ENCODE data around the gene IDH3A. TPM values are rescaled to one million over a fixed set of nuclear protein-coding genes. Genes with fewer than 3 reads are reported as not detected.

The IDH3A gene
- total and polyA plus RNA-seq, 4 experiments from 2014 or later = 39.7 to 69.1 (median 45.9) TPM

DNA sequence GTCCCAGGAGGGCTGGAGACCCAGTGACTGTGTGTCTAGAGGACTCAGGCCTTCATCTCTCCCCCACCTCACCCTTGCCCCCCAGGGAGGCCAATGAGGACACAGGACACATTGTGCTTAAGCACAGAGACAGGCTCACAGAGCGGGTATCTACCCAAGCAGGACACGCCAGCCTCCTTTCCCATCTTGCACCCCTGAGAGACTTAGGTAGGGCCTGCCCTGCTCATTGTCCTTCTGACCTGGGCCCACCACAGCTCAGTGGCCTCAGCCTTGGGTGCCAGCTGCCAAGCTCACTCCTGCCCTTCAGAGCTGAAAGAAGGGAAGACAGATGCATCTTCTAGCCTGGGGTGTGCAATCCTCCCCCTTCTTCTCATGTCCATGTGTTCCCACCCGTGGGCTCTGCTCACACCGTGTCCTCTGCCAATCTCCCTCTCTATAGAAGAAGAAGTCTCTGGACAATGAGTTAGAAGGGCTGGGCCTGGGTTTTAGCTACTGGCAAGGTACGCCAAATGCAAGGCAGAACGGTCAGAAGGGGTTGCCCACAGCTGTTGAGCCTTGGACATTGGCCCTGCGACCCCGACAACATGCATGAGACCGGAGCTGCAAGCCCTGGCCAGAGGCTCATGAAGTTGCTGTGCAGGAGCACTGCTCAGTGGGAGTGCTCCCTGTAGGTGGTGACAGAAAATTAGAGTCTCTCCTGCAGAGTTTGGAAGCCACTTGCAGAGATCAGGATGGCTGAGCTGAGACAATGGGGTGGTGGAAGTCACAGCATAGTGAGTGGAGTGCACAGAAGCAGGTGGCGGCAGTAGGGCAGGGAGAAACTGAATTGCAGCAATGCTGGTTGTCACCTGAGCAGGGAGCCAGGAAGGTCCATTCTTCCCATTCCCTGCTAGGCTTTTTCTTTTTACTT lies 52.4 kb downstream of the IDH3A start:
- no peaks in the 10 kb centered on the region for H3K4me1 Mint-ChIP-seq
- intact Hi-C loops (cut with micrococcal nuclease) = no loop called here
- no peaks in the 10 kb centered on the region for H3K36me3 Mint-ChIP-seq
- H3K27ac ChIP-seq (ENCODE audit: low read depth, low read length) = no peak overlapping the region
- ChIA-PET POLR2A (ENCODE audit: partially characterized antibody) (no interaction called here), CTCF (ENCODE audit: partially characterized antibody) (interaction anchor here (3.0 kb wide), 1 partner anchor 93 kb away, joined by 11 read pairs; no protein-coding TSS in a partner anchor)
- H3K9me3 ChIP-seq (ENCODE audit: control insufficient read depth in 1 of 2, low read length in 2 of 2) = no peaks in the 10 kb centered on the region
- no peaks in the 10 kb centered on the region for H3K9me3 Mint-ChIP-seq
- peak overlapping the region in 1 of 7 donors; percentile 36 for H3K27ac Mint-ChIP-seq
- no peaks in the 10 kb centered on the region for H3K27me3 Mint-ChIP-seq
- DNase-seq = no peak
- H3K4me1 ChIP-seq (ENCODE audit: insufficient read depth, low read length) = no peaks in the 10 kb centered on the region
- H3K4me3 Mint-ChIP-seq = no peak overlapping the region
- H3K36me3 ChIP-seq (ENCODE audit: insufficient read depth, low read length) = no peaks in the 10 kb centered on the region
- no peak overlapping the region for H3K4me3 ChIP-seq (ENCODE audit: low read length in 2 of 2)
- H3K27me3 ChIP-seq (ENCODE audit: insufficient read depth, low read length) = no peaks in the 10 kb centered on the region

DNA sequence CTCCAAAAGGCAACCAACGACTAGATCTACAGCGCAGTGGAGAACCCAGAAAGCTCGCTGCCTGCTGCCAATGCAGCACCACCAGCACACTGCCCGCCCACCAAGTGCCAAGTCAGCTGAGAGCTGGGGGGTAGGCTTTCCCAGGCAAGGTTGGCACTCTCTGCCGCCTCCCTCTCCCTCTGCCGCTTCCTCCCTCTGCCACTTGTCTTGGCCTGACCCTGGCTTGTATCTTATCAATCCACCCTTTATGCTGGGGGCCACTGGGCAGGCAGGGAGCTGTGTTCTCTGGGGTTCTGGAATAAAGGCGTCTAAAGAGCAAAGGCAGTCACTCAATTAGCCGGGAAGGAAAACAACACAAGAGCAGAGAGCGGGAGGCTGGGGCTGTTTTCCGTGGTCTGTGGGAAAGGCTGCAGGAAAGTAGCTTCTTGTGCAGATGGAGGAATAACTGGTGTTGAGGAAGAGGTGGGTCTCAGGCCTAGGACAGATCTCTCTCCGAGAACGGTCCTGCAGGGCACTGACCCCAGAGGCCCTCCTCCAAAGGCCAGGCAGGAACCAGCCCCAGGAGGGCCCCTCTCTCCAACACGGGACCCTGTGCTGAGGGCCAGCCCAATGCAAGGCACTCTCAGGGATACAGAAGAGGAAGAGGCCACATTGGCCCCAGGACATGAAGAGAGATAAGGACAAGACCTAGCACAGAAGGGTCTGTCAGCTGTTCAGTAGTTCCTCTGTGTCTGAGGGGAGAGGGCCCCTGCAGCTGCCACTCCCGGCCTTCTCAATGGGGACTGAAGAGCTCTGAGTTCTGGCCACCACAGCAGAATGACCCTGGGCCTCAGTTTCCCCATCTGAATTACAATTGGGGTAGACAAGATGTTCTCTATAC lies 54.4 kb downstream of the IDH3A start:
- no peak for DNase-seq
- intact Hi-C loops (cut with micrococcal nuclease) = no loop called here
- no peak overlapping the region for H3K4me3 Mint-ChIP-seq
- CTCF ChIA-PET (ENCODE audit: partially characterized antibody) = interaction anchor here (0.6 to 3.0 kb wide), 3 partner anchors 73 to 1465 kb away, joined by 4 to 11 read pairs (median 6); partner anchors contain the start of gene CIB2
- Histone ChIP-seq H3K27me3 (ENCODE audit: insufficient read depth, low read length) (no peaks in the 10 kb centered on the region), H3K4me1 (ENCODE audit: insufficient read depth, low read length) (no peaks in the 10 kb centered on the region), H3K9me3 (ENCODE audit: control insufficient read depth in 1 of 2, low read length in 2 of 2) (no peaks in the 10 kb centered on the region), H3K36me3 (ENCODE audit: insufficient read depth, low read length) (no peaks in the 10 kb centered on the region), H3K4me3 (ENCODE audit: low read length in 2 of 2) (no peak overlapping the region), H3K27ac (ENCODE audit: low read depth, low read length) (no peak overlapping the region)
- no peaks in the 10 kb centered on the region for H3K9me3 Mint-ChIP-seq
- no peaks in the 10 kb centered on the region for H3K36me3 Mint-ChIP-seq
- no peaks in the 10 kb centered on the region for H3K4me1 Mint-ChIP-seq
- POLR2A ChIA-PET (ENCODE audit: partially characterized antibody) = interaction anchor here (1.3 kb wide), 1 partner anchor 54 kb away, joined by 3 read pairs; the partner anchor contains the start of gene IDH3A
- no peak overlapping the region for H3K27ac Mint-ChIP-seq
- H3K27me3 Mint-ChIP-seq = no peaks in the 10 kb centered on the region

DNA sequence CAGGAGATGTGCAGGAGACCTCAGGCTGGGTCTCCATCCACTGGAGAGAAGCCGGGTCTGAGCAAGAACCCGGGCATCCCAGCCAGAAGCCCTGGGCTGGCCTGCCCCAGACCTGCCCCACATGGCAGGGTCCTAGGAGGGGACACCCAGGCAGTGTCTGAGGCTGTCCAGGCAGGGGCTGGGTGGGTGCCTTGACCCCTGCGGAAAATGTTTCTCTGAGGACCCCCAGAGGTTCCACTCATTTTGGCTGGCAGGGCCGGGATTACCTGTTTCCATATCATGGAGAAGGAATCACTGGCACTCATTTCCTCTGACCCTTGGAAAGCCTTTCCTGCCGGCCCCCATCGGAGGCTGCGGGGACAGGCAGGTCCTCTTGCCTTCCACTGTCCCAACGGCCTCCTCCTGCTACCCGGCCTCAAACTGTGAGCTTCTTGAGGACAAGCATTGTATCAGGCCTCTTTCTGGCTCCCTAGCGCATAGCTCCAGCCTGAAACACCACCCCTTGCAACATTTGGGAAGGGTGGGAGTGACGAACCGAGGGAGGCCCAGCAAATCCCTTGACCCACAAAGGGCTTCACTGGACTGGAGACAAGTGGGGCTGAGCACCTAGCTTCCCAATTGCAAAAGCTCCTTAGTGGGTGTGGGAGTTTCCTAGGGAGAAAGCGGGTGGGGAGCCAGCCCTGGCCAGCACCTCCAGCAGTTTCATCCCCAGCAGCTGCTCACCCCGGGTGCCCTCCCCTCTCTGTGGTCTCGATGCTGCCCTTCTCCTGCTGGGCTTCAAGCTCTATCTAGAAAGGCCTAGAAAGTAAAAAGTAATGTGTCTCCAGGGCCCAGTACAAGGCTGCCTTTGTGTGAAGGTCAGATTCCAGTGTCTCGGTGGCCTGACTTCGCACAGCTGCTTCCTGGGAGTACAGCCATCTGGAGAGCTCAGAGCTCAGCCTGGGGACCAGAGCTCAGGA lies 55.5 kb downstream of the IDH3A start:
- intact Hi-C loops (cut with micrococcal nuclease) = no loop called here
- no peak overlapping the region for H3K4me3 Mint-ChIP-seq
- H3K9me3 ChIP-seq (ENCODE audit: control insufficient read depth in 1 of 2, low read length in 2 of 2) = no peaks in the 10 kb centered on the region
- H3K27me3 Mint-ChIP-seq = no peaks in the 10 kb centered on the region
- no peaks in the 10 kb centered on the region for H3K36me3 Mint-ChIP-seq
- POLR2A ChIA-PET (ENCODE audit: partially characterized antibody) = interaction anchor here (1.3 kb wide), 1 partner anchor 55 kb away, joined by 3 read pairs; the partner anchor contains the start of gene IDH3A
- H3K4me1 ChIP-seq (ENCODE audit: insufficient read depth, low read length) = no peaks in the 10 kb centered on the region
- DNase-seq = no peak
- no peaks in the 10 kb centered on the region for H3K9me3 Mint-ChIP-seq
- H3K4me3 ChIP-seq (ENCODE audit: low read length in 2 of 2) = no peak overlapping the region
- H3K27ac ChIP-seq (ENCODE audit: low read depth, low read length) = no peak overlapping the region
- H3K4me1 Mint-ChIP-seq = no peaks in the 10 kb centered on the region
- H3K36me3 ChIP-seq (ENCODE audit: insufficient read depth, low read length) = no peaks in the 10 kb centered on the region
- no peaks in the 10 kb centered on the region for H3K27me3 ChIP-seq (ENCODE audit: insufficient read depth, low read length)
- CTCF ChIA-PET (ENCODE audit: partially characterized antibody) = interaction anchor here (1.5 to 2.9 kb wide), 3 partner anchors 9 to 96 kb away, joined by 6 to 26 read pairs (median 7); partner anchors contain the start of gene CIB2
- no peak overlapping the region for H3K27ac Mint-ChIP-seq

- Histone ChIP-seq H3K27ac (ENCODE audit: low read depth, low read length) (no peak overlapping the region), H3K4me1 (ENCODE audit: insufficient read depth, low read length) (no peaks in the 10 kb centered on the region), H3K4me3 (ENCODE audit: low read length in 2 of 2) (no peak overlapping the region), H3K36me3 (ENCODE audit: insufficient read depth, low read length) (no peaks in the 10 kb centered on the region), H3K9me3 (ENCODE audit: control insufficient read depth in 1 of 2, low read length in 2 of 2) (no peaks in the 10 kb centered on the region), H3K27me3 (ENCODE audit: insufficient read depth, low read length) (no peaks in the 10 kb centered on the region)
- POLR2A ChIA-PET (ENCODE audit: partially characterized antibody) = no interaction called here
- H3K27ac Mint-ChIP-seq = no peak overlapping the region
- H3K27me3 Mint-ChIP-seq = no peaks in the 10 kb centered on the region
- no peaks in the 10 kb centered on the region for H3K36me3 Mint-ChIP-seq
- DNase-seq = no peak
- intact Hi-C loops (cut with micrococcal nuclease) = no loop called here
- H3K4me3 Mint-ChIP-seq = no peak overlapping the region
- no peaks in the 10 kb centered on the region for H3K4me1 Mint-ChIP-seq
- no peaks in the 10 kb centered on the region for H3K9me3 Mint-ChIP-seq
- CTCF ChIA-PET (ENCODE audit: partially characterized antibody) = interaction anchor here (1.5 to 2.9 kb wide), 2 partner anchors 10 to 97 kb away, joined by 7 to 26 read pairs; no protein-coding TSS in a partner anchor
Observed at GRCh38 chr15:78205337-78205736, 56.2 kb downstream of the IDH3A start.

DNA sequence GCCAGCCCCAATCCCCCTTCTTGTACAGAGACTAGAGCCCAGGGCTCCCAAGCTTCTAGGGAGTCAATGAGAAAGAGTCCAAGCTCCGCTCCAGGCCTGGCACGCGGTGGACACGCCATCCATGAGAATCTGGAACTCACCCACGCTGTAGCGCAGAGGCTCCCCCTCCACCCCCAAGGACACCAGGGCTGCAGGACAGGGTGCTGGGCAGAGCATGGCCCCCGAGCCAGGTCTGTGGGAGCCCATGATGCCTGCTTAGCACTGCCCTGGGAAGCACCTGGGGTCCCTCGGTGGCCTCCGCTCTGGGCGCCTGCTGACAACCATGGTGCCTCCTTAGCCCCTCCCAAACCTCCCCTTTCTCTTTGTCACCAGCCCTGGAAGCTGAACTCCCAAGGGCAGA lies 56.7 kb downstream of the IDH3A start:
- H3K27ac Mint-ChIP-seq = no peak overlapping the region
- no peaks in the 10 kb centered on the region for H3K9me3 Mint-ChIP-seq
- no peaks in the 10 kb centered on the region for H3K9me3 ChIP-seq (ENCODE audit: control insufficient read depth in 1 of 2, low read length in 2 of 2)
- H3K36me3 Mint-ChIP-seq = no peaks in the 10 kb centered on the region
- no peak overlapping the region for H3K27ac ChIP-seq (ENCODE audit: low read depth, low read length)
- no peaks in the 10 kb centered on the region for H3K27me3 Mint-ChIP-seq
- POLR2A ChIA-PET (ENCODE audit: partially characterized antibody) = no interaction called here
- H3K4me3 Mint-ChIP-seq = no peak overlapping the region
- no peaks in the 10 kb centered on the region for H3K27me3 ChIP-seq (ENCODE audit: insufficient read depth, low read length)
- DNase-seq = no peak
- no peak overlapping the region for H3K4me3 ChIP-seq (ENCODE audit: low read length in 2 of 2)
- H3K36me3 ChIP-seq (ENCODE audit: insufficient read depth, low read length) = no peaks in the 10 kb centered on the region
- CTCF ChIA-PET (ENCODE audit: partially characterized antibody) = interaction anchor here (1.5 to 2.9 kb wide), 2 partner anchors 10 to 97 kb away, joined by 7 to 26 read pairs; no protein-coding TSS in a partner anchor
- intact Hi-C loops (cut with micrococcal nuclease) = no loop called here
- H3K4me1 Mint-ChIP-seq = no peaks in the 10 kb centered on the region
- H3K4me1 ChIP-seq (ENCODE audit: insufficient read depth, low read length) = no peaks in the 10 kb centered on the region

- H3K4me3 ChIP-seq (ENCODE audit: low read length in 2 of 2) = no peak overlapping the region
- no peaks in the 10 kb centered on the region for H3K4me1 ChIP-seq (ENCODE audit: insufficient read depth, low read length)
- intact Hi-C loops (cut with micrococcal nuclease) = no loop called here
- H3K9me3 ChIP-seq (ENCODE audit: control insufficient read depth in 1 of 2, low read length in 2 of 2) = no peaks in the 10 kb centered on the region
- H3K4me1 Mint-ChIP-seq = no peaks in the 10 kb centered on the region
- CTCF ChIA-PET (ENCODE audit: partially characterized antibody) = interaction anchor here (2.9 kb wide), 1 partner anchor 11 kb away, joined by 26 read pairs; no protein-coding TSS in a partner anchor
- no peak overlapping the region for H3K27ac ChIP-seq (ENCODE audit: low read depth, low read length)
- no peak overlapping the region for H3K4me3 Mint-ChIP-seq
- H3K27me3 ChIP-seq (ENCODE audit: insufficient read depth, low read length) = no peaks in the 10 kb centered on the region
- POLR2A ChIA-PET (ENCODE audit: partially characterized antibody) = no interaction called here
- H3K9me3 Mint-ChIP-seq = no peaks in the 10 kb centered on the region
- DNase-seq = no peak
- H3K27me3 Mint-ChIP-seq = no peaks in the 10 kb centered on the region
- H3K27ac Mint-ChIP-seq = no peak overlapping the region
- H3K36me3 ChIP-seq (ENCODE audit: insufficient read depth, low read length) = no peaks in the 10 kb centered on the region
- H3K36me3 Mint-ChIP-seq = no peaks in the 10 kb centered on the region
Observed at GRCh38 chr15:78206326-78207109, 57.4 kb downstream of the IDH3A start.
